Endometrial microvascular endothelial cells (primary cell): ENCODE results near the gene CFAP52. TPM values are rescaled to one million over a fixed set of nuclear protein-coding genes. Genes with fewer than 3 reads are reported as not detected.
"Not testable (repeated sequence)": the region's sequence is repeated elsewhere in the genome, so short reads cannot be mapped to it uniquely, and the experiment has no call there.

Source experiments
- in situ Hi-C: cut with HindIII; loops from 2 replicates; pipeline ENCODE4 v1.10.0; 2017; ENCODE audit warnings: low sequenced_read_pairs, low pct_unique_long_range_greater_than_20kb; ENCODE audit errors: inconsistent ontology term
- total RNA-seq: library from RNA; depleted of rRNA; stranded (reverse); fragments of >200 nt; gene quantifications from one replicate; pipeline ENCODE4 v1.2.3, GENCODE V29; 2015; ENCODE audit errors: inconsistent ontology term

The CFAP52 gene
- total RNA-seq, 1 donor from 2014 or later: not detected

DNA sequence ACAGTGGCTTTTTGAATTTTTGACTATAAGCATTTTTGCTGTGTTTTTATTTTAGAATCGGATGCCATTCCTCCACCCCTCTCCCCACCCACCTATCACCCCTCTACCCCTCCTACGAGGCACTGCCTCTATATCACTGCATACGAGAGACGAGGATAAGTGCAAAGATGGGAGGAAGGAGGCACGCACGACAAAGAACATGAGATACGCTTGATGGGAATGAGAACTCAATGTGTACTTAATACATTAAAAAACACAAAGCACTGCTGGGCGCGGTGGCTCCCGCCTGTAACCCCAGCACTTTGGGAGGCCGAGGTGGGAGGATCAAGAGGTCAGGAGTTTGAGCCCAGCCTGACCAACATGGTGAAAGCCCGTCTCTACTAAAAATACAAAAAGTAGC is 60.1 kb downstream of the CFAP52 start:
- in situ Hi-C loops: no loop called here

- in situ Hi-C loops: not testable (repeated sequence)
Observed at GRCh38 chr17:9640388-9640787, 63.9 kb downstream of the CFAP52 start.

GRCh38 chr17:9643611-9644010 is 67.2 kb downstream of the CFAP52 start:
- in situ Hi-C loops: no loop called here

GRCh38 chr17:9644910-9645751 is 68.7 kb downstream of the CFAP52 start, which contains the start of gene USP43:
Gene USP43 (plus strand): TSS chr17:9645517. CDS start chr17:9645633, 116 bp downstream.
- in situ Hi-C loops: no loop called here

DNA sequence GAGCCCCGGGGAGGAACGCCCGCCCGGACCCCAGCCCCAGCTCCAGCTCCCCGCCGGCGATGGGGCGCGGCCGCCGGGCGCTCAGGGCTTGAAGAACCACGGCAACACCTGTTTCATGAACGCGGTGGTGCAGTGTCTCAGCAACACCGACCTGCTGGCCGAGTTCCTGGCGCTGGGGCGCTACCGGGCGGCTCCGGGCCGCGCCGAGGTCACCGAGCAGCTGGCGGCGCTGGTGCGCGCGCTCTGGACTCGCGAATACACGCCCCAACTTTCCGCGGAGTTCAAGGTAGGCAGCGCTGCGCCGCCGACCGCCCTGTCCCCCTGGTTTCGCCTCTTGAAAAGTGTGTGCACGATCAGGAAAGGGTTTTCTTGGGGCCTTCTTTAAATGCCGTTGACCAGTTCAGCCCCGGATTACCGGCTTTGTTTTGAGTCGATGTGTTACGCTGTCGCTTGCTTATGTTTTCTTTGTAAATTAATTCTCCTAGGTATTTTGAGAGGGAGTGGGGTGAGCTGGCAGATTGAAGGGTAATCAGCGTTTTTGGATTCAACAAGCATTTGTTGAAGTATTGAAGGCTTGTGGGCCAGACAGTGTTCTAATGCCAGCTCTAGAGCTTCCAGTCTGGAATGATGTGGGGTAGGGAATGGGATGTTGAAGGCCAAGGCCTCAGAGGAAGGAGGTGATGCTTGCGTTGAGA is 69.6 kb downstream of the CFAP52 start:
- in situ Hi-C loops: no loop called here

- in situ Hi-C loops: no loop called here
Observed at GRCh38 chr17:9646546-9646885, 70.1 kb downstream of the CFAP52 start.

DNA sequence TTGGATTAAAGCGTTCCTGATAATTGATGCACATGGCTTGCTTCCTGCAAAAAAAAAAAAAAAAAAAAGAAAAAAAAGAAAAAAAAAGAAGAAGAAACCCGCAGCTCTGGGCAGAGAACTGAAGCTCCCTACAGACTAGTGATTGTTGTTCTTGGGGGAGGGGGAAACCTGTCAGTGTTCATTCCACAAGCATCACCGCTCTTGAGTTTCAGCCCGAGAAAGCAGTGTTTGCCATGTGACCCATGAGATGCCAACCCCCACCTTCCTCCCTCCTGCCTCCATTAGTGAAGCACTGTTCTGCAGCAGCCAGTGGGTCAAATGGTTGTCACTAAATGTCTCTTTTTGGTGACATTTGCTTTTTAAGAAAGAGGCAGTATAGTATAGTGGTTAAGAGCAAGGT is 70.6 kb downstream of the CFAP52 start:
- in situ Hi-C loops: no loop called here

DNA sequence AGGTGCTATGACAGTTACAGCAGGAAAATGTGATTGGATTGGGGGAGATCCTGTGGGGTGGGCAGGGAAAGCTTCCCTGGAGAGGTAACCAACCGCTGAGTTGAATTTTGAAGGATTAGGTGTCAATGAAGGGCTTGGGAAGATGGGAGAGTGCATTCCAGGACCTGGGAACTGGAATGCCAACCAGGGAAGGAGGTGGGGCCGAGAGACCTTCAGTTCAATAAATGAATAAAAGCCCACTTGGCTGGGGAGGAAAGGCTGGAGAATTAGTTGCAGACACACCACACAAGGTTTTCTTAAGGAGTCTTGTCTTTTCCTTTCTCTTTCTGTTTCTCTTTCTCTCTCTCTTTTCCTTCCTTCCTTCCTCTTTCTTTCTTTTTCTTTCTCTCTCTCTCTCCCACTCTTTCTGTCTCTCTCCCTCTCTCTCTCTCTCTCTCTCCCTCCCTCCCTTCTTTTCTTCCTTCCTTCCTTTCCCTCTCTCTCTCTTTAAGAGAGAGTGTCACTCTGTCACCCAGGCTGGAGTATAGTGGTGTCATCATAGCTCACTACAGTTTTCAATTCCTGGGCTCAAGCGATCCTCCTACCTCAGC is 72.2 kb downstream of the CFAP52 start:
- in situ Hi-C loops: no loop called here

GRCh38 chr17:9658593-9659211 is 82.3 kb downstream of the CFAP52 start:
- in situ Hi-C loops: no loop called here

DNA sequence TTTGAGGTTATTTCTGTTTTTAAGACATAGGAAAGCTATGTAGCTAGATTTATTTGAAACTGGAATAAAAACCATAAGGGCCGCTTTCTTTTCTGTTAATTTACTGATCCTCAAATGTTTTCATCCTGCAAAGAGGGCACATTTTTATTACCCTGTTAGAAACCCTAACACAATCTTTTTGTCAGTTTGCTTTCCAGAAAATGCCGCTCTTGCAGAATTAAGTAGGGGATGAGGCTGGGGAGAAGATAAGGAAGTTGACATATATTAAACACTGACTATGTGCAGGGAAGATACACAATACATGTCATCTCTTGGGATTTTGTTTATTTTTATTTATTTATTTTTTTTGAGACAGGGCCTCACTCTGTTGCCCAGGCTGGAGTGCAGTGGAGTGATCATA is 84.6 kb downstream of the CFAP52 start:
- in situ Hi-C loops: no loop called here

DNA sequence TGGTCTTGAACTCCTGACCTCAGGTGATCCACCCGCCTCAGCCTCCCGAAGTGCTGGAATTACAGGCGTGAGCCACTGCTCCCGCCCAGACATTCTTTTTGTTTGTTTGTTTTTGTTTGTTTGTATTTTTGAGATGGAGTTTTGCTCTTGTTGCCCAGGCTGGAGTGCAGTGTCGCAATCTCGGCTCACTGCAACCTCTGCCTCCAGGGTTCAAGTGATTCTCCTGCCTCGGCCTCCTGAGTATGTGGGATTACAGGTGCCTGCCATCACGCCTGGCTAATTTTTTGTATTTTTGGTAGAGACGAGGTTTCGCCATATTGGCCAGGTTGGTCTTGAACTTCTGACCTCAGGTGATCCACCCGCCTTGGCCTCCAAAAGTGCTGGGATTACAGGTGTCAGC is 87.1 kb downstream of the CFAP52 start:
- in situ Hi-C loops: not testable (repeated sequence)

DNA sequence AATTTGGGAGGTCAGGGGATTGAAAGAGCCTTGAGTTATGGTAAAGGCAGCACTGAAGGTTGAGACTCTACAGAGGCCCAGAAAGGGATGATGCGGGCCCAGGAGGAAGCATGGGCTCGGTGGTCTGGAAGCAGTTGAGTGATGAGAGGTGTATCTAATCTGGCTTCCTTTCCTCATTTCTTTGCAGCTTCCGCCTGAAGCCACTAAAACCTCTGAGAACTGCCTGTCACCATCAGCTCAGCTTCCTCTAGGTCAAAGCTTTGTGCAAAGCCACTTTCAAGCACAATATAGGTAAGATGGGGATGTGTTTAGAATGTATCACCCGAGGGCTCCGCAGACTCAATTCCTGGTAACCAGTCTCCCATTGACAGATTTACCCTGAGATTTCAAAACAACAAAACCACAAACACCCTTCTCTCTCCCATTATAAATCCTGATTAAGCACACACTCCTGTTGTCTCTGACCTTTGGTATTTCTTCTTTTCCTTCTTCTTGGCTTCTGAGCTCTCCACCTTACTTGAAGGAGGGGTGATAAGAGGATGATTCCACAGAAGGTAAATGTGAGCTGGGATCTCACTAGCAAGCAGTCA is 90.1 kb downstream of the CFAP52 start:
- in situ Hi-C loops: no loop called here

DNA sequence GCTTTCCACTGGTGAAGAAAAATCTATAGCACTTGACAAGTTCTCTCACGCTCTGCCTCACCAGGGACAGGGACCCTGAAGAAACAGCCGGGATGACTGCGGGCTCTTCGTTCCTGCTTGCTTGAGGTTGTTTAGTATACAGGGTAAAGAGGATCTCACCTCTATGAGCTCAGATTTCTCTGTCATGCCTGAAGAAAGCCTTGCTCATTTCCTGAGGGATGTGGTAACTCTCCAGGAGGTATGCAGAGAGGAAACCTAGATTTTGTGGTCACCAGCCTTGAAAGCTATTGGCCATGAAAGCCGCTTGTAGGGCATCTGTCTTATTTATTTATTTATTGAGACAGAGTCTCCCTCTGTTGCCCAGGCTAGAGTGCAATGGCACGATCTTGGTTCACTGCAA is 92.1 kb downstream of the CFAP52 start:
- in situ Hi-C loops: no loop called here

DNA sequence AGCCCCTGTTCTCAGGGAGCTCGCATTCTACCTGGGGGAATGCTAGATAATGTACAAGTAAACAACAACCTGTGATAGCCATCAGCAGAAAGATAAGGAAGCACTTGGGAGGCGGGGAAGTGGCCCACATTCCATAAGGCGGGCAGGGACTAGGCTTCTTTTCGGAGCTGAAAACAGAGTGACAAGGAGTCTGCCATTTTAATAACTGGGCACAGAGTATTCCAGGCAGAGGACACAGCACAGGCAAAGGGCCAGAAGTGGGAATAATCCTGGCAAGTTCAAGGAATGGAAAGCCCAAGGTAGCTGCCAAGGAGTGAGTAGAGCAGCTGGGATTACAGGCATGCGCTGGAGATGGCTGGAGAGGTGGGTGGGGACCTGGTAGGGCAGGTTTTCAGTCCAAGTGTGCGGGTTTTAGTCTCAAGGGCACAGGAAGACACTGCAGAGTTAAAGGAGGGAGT is 93.1 kb downstream of the CFAP52 start:
- in situ Hi-C loops: no loop called here

DNA sequence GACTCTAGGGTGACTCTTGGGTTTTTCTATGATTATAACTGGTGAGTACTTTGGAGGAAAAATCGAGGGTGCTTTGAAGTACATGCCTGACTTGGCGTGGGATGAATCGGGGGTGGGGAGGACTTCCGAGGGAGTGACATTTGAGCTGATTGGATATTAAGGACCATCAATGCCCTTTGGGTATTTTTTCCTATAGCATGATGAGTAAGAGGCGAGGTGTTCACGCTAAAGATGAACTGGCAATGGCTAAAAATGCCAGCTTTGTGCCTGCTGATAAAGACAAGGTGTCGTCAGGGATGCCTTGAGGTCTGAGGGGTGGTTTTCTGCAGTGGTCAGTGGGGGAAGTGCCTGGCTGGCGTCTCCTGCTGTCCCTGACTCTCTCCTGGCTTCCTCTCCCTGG is 94.2 kb downstream of the CFAP52 start:
- in situ Hi-C loops: no loop called here

- in situ Hi-C loops: no loop called here
Observed at GRCh38 chr17:9671559-9671958, 95.1 kb downstream of the CFAP52 start.

DNA sequence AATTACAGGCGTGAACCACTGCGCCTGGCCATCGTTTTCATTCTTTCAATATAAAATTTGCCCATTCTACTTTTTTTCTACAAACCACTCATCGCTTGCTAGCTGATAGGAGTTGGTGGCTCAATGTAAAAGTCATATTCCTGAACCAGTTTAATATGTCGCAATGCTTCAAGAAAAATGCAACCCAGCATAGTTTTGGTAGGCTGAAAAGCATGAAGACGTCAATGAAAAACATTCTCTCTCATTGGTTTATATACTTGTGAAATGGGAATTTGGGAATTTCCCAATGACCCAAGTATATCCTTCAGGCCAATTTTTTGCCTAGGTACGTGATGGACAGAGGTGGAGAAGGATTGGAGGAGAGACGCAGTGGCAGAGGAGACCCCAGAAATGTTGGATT is 95.8 kb downstream of the CFAP52 start:
- in situ Hi-C loops: no loop called here

DNA sequence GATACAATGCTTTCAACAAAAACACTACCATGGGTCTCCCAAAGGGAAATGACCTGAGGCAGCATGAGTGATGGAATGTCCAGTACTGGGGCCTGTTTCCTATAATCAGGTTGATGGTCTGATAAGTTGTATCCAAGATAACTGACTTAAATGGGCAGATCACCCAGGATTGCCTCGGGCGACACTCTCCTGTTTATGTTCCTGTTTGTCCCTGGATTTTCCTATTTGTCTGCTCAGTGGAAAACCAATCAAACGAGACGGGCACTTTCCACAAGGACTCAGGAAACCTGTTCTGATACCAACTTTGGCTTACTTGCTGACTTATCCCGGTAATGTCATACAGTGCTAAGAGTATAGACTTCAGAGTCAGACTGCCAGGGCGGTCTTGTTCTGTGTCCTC is 96.2 kb downstream of the CFAP52 start:
- in situ Hi-C loops: no loop called here

- in situ Hi-C loops: no loop called here
Observed at GRCh38 chr17:9676084-9676483, 99.6 kb downstream of the CFAP52 start.
